Calu3 (cell line): ENCODE data around the gene COMT. TPM values are rescaled to one million over a fixed set of nuclear protein-coding genes. Genes with fewer than 3 reads are reported as not detected.

Source experiments
- BruUV-seq: library from RNA; stranded (reverse); fragments of 400-500 nt; replicated peaks from 2 replicates; lab custom pipeline; 2021; lab: Mats Ljungman, UMichigan
- CTCF ChIA-PET: fragments of 300-600 bp; sonication (Branson Sonifier 250); formaldehyde crosslinking; loops from one replicate; lab custom pipeline; 2022; ENCODE audit warnings: antibody characterized with exemption; lab: Charles Lee
- DNase-seq: peaks from one replicate; pipeline ENCODE4 v3.0.0; 2022
- H3K27ac Mint-ChIP-seq: one replicate; pipeline ENCODE4 v1.8.0; 2022; ENCODE audit warnings: mixed read lengths; ENCODE audit not compliant: unreplicated experiment
- H3K27me3 Mint-ChIP-seq: one replicate; pipeline ENCODE4 v1.8.0; 2022; ENCODE audit warnings: mixed read lengths; ENCODE audit not compliant: unreplicated experiment
- H3K36me3 Mint-ChIP-seq: one replicate; pipeline ENCODE4 v1.8.0; 2022; ENCODE audit warnings: mild to moderate bottlenecking, moderate library complexity, mixed read lengths; ENCODE audit not compliant: insufficient read depth, unreplicated experiment
- H3K4me1 Mint-ChIP-seq: one replicate; pipeline ENCODE4 v1.8.0; 2022; ENCODE audit warnings: mild to moderate bottlenecking, low read depth, mixed read lengths; ENCODE audit not compliant: unreplicated experiment
- H3K4me3 Mint-ChIP-seq: one replicate; pipeline ENCODE4 v1.8.0; 2022; ENCODE audit warnings: mild to moderate bottlenecking, low read depth, moderate library complexity, mixed read lengths; ENCODE audit not compliant: unreplicated experiment
- H3K9me3 Mint-ChIP-seq: one replicate; pipeline ENCODE4 v1.8.0; 2022; ENCODE audit warnings: low read depth, mixed read lengths; ENCODE audit not compliant: unreplicated experiment
- intact Hi-C: fragments of 100-400 bp; cut with micrococcal nuclease; formaldehyde crosslinking; loops from one replicate; pipeline ENCODE4 v1.10.0; 2022; ENCODE audit not compliant: unreplicated experiment
- total RNA-seq: library from RNA; stranded (reverse); gene quantifications from 2 replicates; pipeline ENCODE4 v1.2.3, GENCODE V29; 2022
- TF ChIP-seq, protein P1 (sequence below): fragments of 200-600 bp; IDR thresholded peaks from one replicate; pipeline ENCODE4 v1.8.0; 2022; ENCODE audit warnings: antibody characterized with exemption; ENCODE audit not compliant: unreplicated experiment

COMT gene
- total RNA-seq, 1 experiment from 2014 or later: 170 TPM

DNA sequence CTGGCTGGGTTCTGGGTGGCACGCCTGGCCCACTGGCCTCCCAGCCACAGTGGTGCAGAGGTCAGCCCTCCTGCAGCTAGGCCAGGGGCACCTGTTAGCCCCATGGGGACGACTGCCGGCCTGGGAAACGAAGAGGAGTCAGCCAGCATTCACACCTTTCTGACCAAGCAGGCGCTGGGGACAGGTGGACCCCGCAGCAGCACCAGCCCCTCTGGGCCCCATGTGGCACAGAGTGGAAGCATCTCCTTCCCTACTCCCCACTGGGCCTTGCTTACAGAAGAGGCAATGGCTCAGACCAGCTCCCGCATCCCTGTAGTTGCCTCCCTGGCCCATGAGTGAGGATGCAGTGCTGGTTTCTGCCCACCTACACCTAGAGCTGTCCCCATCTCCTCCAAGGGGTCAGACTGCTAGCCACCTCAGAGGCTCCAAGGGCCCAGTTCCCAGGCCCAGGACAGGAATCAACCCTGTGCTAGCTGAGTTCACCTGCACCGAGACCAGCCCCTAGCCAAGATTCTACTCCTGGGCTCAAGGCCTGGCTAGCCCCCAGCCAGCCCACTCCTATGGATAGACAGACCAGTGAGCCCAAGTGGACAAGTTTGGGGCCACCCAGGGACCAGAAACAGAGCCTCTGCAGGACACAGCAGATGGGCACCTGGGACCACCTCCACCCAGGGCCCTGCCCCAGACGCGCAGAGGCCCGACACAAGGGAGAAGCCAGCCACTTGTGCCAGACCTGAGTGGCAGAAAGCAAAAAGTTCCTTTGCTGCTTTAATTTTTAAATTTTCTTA, 27.8 kb downstream of the COMT start:
- H3K36me3 Mint-ChIP-seq: peaks cover 65% of the 10 kb centered on the region
- BruUV-seq: no TSS peak
- H3K27ac Mint-ChIP-seq: no peak overlapping the region
- H3K27me3 Mint-ChIP-seq: no peaks in the 10 kb centered on the region
- TF ChIP-seq, protein P1, sequence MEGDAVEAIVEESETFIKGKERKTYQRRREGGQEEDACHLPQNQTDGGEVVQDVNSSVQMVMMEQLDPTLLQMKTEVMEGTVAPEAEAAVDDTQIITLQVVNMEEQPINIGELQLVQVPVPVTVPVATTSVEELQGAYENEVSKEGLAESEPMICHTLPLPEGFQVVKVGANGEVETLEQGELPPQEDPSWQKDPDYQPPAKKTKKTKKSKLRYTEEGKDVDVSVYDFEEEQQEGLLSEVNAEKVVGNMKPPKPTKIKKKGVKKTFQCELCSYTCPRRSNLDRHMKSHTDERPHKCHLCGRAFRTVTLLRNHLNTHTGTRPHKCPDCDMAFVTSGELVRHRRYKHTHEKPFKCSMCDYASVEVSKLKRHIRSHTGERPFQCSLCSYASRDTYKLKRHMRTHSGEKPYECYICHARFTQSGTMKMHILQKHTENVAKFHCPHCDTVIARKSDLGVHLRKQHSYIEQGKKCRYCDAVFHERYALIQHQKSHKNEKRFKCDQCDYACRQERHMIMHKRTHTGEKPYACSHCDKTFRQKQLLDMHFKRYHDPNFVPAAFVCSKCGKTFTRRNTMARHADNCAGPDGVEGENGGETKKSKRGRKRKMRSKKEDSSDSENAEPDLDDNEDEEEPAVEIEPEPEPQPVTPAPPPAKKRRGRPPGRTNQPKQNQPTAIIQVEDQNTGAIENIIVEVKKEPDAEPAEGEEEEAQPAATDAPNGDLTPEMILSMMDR: no peak
- intact Hi-C loops: no loop called here
- CTCF ChIA-PET: interaction anchor here (0.9 kb wide), 1 partner anchor 44 kb away, joined by 4 read pairs; no protein-coding TSS in a partner anchor
- H3K9me3 Mint-ChIP-seq: no peaks in the 10 kb centered on the region
- peaks cover 28% of the 10 kb centered on the region for H3K4me1 Mint-ChIP-seq
- DNase-seq: no peak
- no peak overlapping the region for H3K4me3 Mint-ChIP-seq

DNA sequence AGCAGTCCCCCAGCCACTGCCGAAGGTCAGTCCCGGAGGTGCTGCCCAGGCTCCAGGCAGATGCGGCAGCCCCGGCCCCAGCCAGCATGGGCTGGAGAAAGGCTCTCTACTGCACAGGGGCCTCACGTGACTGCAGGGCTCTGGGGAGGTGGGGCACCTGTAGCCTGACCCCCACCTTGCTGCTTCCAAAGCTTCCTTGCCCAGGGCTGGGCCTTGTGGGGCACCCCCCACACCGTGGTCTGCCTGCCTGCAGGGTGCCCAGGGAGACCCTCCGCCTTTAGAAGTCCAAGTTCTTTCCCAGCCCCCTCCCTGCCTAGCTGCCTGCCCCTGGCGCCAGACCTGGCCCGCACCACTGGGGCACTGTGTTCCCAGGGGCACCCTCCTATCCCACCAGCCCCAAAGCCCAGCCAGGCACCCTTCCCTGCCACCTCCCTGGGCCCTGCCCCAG, 28.5 kb downstream of the COMT start:
- Mint-ChIP-seq H3K27ac (no peak overlapping the region), H3K27me3 (no peaks in the 10 kb centered on the region), H3K4me1 (peaks cover 23% of the 10 kb centered on the region), H3K9me3 (no peaks in the 10 kb centered on the region), H3K36me3 (peaks cover 62% of the 10 kb centered on the region), H3K4me3 (no peak overlapping the region)
- CTCF ChIA-PET: interaction anchor here (0.7 to 1.7 kb wide), 4 partner anchors 13 to 57 kb away, joined by 3 to 15 read pairs (median 4); no protein-coding TSS in a partner anchor
- TF ChIP-seq, protein P1: no peak
- intact Hi-C loops: loop anchor here (2.0 to 5.0 kb wide), 2 partner anchors 42 to 59 kb away; no protein-coding TSS in a partner anchor
- no peak for DNase-seq
- no TSS peak for BruUV-seq

DNA sequence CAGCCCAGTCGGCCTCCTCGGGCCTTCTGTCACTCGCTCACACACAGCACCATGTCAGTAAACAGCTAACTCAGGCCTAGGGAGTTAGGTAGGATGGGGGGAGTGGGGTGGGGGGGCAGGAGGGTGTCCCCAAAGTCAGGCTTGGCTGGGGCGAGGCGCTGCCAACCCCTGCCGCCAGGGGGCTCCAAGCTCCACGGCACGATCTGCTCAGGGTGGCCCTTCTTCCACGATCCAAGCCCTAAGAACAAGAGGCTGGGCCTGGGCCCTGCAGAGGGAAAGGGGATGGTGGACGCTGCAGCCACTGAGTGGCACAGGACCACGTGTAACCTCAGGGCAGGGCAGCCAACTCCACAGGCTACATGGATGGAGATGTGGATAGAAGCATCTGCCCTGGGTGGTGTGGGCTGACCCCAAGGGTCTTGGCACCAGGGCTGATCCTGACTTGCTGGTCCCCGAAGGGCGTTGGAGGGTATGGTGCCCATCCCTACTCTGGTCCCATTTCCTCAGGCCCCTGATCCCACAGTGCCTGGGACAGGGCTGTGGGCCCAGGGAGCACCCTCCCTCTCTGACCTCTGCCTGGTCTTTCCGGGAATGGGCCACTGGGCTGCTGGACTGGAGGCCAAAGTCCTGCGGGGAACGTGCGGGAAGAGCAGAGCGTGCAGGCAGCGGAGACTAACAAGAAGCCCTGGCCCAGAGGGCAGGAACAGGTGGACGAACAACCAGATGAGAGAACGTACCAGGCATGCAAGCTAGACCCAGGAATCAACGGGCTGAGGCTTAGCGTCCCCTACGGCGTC, 29.1 kb downstream of the COMT start:
- Mint-ChIP-seq H3K4me1 (peaks cover 19% of the 10 kb centered on the region), H3K27me3 (no peaks in the 10 kb centered on the region), H3K27ac (no peak overlapping the region), H3K9me3 (no peaks in the 10 kb centered on the region), H3K4me3 (no peak overlapping the region), H3K36me3 (peaks cover 61% of the 10 kb centered on the region)
- CTCF ChIA-PET: interaction anchor here (0.7 to 1.7 kb wide), 5 partner anchors 13 to 57 kb away, joined by 3 to 15 read pairs (median 4); no protein-coding TSS in a partner anchor
- peak; percentile 81 for DNase-seq
- no TSS peak for BruUV-seq
- TF ChIP-seq, protein P1: peak; percentile 98
- intact Hi-C loops: loop anchor here (2.0 to 5.0 kb wide), 2 partner anchors 42 to 58 kb away; no protein-coding TSS in a partner anchor
